Mesodermal cell (in vitro differentiated cells): ENCODE measurements around the gene LIMS2.

Source experiments
- H3K27ac ChIP-seq: 2 replicates; pipeline ENCODE4 v1.7.0; 2013; ENCODE audit warnings: mild to moderate bottlenecking, low read depth, low read length, moderate library complexity; ENCODE audit not compliant: severe bottlenecking
- H3K36me3 ChIP-seq: 2 replicates; pipeline ENCODE4 v1.7.1; 2013; ENCODE audit warnings: mild to moderate bottlenecking, low read length, moderate library complexity; ENCODE audit not compliant: control insufficient read depth, insufficient read depth
- H3K4me1 ChIP-seq: one replicate; pipeline ENCODE4 v1.7.1; 2013; ENCODE audit warnings: mild to moderate bottlenecking, low read length; ENCODE audit not compliant: insufficient read depth, control insufficient read depth, poor library complexity, severe bottlenecking
- H3K4me3 ChIP-seq: 2 replicates; pipeline ENCODE4 v1.7.0; 2013; ENCODE audit warnings: low read length, control low read depth, mild to moderate bottlenecking; ENCODE audit not compliant: insufficient read depth, poor library complexity, severe bottlenecking; ENCODE audit errors: extremely low read depth
- H3K9me3 ChIP-seq: 2 replicates; pipeline ENCODE4 v1.7.1; 2013; ENCODE audit warnings: mild to moderate bottlenecking, low read length, moderate library complexity; ENCODE audit not compliant: control insufficient read depth
- WGBS, 2 experiments: methylation state at CpG; one replicate each; pipeline ENCODE4 v1.1.5; 2013; ENCODE audit warnings: missing lambda C conversion rate in 2 of 2; ENCODE audit not compliant: insufficient coverage in 2 of 2; 5-methylcytosine and 5-hydroxymethylcytosine counted together

Gene LIMS2

GRCh38 chr2:127681976-127682857, 6.9 kb upstream of the LIMS2 start:
- WGBS, 2 experiments, result 94 to 95% methylated on average over 3 to 4 of the region's 6 CpGs
- Histone ChIP-seq H3K4me1 (peaks cover 11% of the 10 kb centered on the region), H3K36me3 (no peaks in the 10 kb centered on the region), H3K4me3 (no peak overlapping the region), H3K27ac (no peak overlapping the region), H3K9me3 (no peaks in the 10 kb centered on the region)

- H3K4me3 ChIP-seq, result no peak overlapping the region
- 85 to 86% methylated on average over 21 to 25 of the region's 25 CpGs for WGBS, 2 experiments
- no peaks in the 10 kb centered on the region for H3K36me3 ChIP-seq
- H3K4me1 ChIP-seq, result peaks cover 11% of the 10 kb centered on the region
- H3K9me3 ChIP-seq, result no peaks in the 10 kb centered on the region
- H3K27ac ChIP-seq, result no peak overlapping the region
Observed at GRCh38 chr2:127681288-127681804, 6.0 kb upstream of the LIMS2 start.

- Histone ChIP-seq H3K9me3 (no peaks in the 10 kb centered on the region), H3K36me3 (no peaks in the 10 kb centered on the region), H3K27ac (no peak overlapping the region), H3K4me3 (no peak overlapping the region), H3K4me1 (peaks cover 11% of the 10 kb centered on the region)
- 90 to 93% methylated on average over 14 to 19 of the region's 19 CpGs for WGBS, 2 experiments
Observed at GRCh38 chr2:127680706-127681287, 5.5 kb upstream of the LIMS2 start.

DNA sequence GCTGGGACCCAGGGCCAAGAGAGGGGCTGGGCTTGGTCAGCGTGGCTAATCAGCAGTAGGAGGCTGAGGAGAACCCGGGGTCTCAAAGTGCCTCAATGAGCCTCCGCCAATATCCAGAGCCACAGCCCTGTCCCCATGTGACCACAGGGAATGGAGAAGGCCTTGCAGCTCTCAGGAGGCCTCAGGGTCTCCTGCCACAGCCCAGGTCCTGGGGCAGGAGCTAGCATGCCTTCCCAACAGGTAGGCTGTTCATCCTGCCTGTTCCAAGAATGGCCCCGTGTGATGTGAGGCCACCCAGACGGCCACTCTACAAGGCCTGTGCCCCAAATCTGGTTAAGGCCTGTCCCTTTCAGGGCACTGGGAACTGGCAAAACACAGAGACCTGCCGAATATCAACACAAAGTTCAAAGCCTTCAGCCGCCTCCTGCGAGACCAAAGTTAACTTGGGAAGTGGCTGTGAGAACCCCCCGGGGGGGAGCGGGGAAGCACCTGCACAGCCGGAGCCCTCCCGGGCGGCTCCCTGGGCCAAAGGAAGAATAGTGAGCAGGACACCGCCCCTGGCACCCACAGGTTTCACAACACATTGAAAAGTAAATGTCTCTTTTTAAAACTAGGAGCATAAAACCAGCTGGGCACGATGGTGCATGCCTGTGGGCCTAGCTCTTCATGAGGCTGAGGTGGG, 4.5 kb upstream of the LIMS2 start:
- Histone ChIP-seq H3K36me3 (no peaks in the 10 kb centered on the region), H3K9me3 (no peaks in the 10 kb centered on the region), H3K4me1 (peaks cover 11% of the 10 kb centered on the region), H3K27ac (no peak overlapping the region), H3K4me3 (no peak overlapping the region)
- WGBS, 2 experiments, result 91 to 92% methylated on average over 6 to 13 of the region's 15 CpGs

GRCh38 chr2:127678991-127679390, 3.7 kb upstream of the LIMS2 start:
- Histone ChIP-seq H3K9me3 (no peaks in the 10 kb centered on the region), H3K4me1 (peaks cover 10% of the 10 kb centered on the region), H3K4me3 (no peak overlapping the region), H3K36me3 (no peaks in the 10 kb centered on the region), H3K27ac (no peak overlapping the region)
- WGBS, 2 experiments, result 93% methylated on average over 2 of the region's 6 CpGs; no CpG with 5 or more reads in 1 of the 2 experiments

- H3K27ac ChIP-seq, result no peak overlapping the region
Observed at GRCh38 chr2:127678531-127678930, 3.2 kb upstream of the LIMS2 start.

GRCh38 chr2:127676906-127677305, 1.6 kb upstream of the LIMS2 start:
- H3K27ac ChIP-seq, result no peak overlapping the region
- 50 to 90% methylated on average over 1 to 2 of the region's 2 CpGs for WGBS, 2 experiments
- no peak overlapping the region for H3K4me3 ChIP-seq
- no peaks in the 10 kb centered on the region for H3K9me3 ChIP-seq
- H3K36me3 ChIP-seq, result no peaks in the 10 kb centered on the region
- peaks cover 4% of the 10 kb centered on the region for H3K4me1 ChIP-seq

More at GRCh38 chr2:127678531-127678930, 3.2 kb upstream of the LIMS2 start:
- no peaks in the 10 kb centered on the region for H3K9me3 ChIP-seq
- WGBS, 2 experiments, result 80 to 91% methylated on average over 9 to 10 of the region's 10 CpGs
- peaks cover 7% of the 10 kb centered on the region for H3K4me1 ChIP-seq
- H3K36me3 ChIP-seq, result no peaks in the 10 kb centered on the region
- H3K4me3 ChIP-seq, result no peak overlapping the region

- Histone ChIP-seq H3K27ac (no peak overlapping the region), H3K4me1 (peaks cover 4% of the 10 kb centered on the region), H3K36me3 (no peaks in the 10 kb centered on the region), H3K4me3 (peak overlapping the region; percentile 41), H3K9me3 (no peaks in the 10 kb centered on the region)
- 8 to 9% methylated on average over 50 to 51 of the region's 72 CpGs for WGBS, 2 experiments
Observed at GRCh38 chr2:127674241-127675209, 805 bp downstream of the LIMS2 start.

GRCh38 chr2:127673291-127674069, 1.9 kb downstream of the LIMS2 start:
- H3K36me3 ChIP-seq, result no peaks in the 10 kb centered on the region
- no peaks in the 10 kb centered on the region for H3K9me3 ChIP-seq
- 90 to 100% methylated on average over 10 to 15 of the region's 17 CpGs for WGBS, 2 experiments
- no peak overlapping the region for H3K27ac ChIP-seq
- peaks cover 4% of the 10 kb centered on the region for H3K4me1 ChIP-seq
- no peak overlapping the region for H3K4me3 ChIP-seq
